ENCODE measurements around the gene NOS1AP. TPM values are rescaled to one million over a fixed set of nuclear protein-coding genes. Genes with fewer than 3 reads are reported as not detected.

Gene NOS1AP
- total RNA-seq, 1 experiment from 2014 or later: 14.7 TPM

GRCh38 chr1:162217706-162218105 lies 148.2 kb downstream of the NOS1AP start:
- Mint-ChIP-seq H3K9me3 (no peaks in the 10 kb centered on the region), H3K36me3 (no peaks in the 10 kb centered on the region), H3K4me1 (peaks cover 94% of the 10 kb centered on the region), H3K27ac (peak overlapping the region; percentile 44), H3K4me3 (no peak overlapping the region), H3K27me3 (ENCODE audit: low read depth) (no peaks in the 10 kb centered on the region)
- ChIA-PET POLR2A (no interaction called here), CTCF (no interaction called here)
- ATAC-seq (no peak), DNase-seq (ENCODE audit: low spot score) (no peak)
- TF ChIP-seq FOXJ3 (CRISPR knock-in tag; IDR thresholded peaks at IDR 0.05; ENCODE audit: borderline replicate concordance) (no peak), OVOL2 (CRISPR knock-in tag; IDR thresholded peaks at IDR 0.05; ENCODE audit: borderline replicate concordance) (no peak), ARID4B (CRISPR knock-in tag; IDR thresholded peaks at IDR 0.05; ENCODE audit: borderline replicate concordance) (no peak), ETV6 (CRISPR knock-in tag; IDR thresholded peaks at IDR 0.05) (no peak)

GRCh38 chr1:162218546-162218945 lies 149.1 kb downstream of the NOS1AP start:
- Mint-ChIP-seq H3K9me3 (no peaks in the 10 kb centered on the region), H3K27me3 (ENCODE audit: low read depth) (no peaks in the 10 kb centered on the region), H3K36me3 (no peaks in the 10 kb centered on the region), H3K4me3 (no peak overlapping the region), H3K4me1 (peaks cover 94% of the 10 kb centered on the region), H3K27ac (no peak overlapping the region)
- ChIA-PET CTCF (interaction anchor here (0.9 to 2.3 kb wide), 4 partner anchors 12 to 162 kb away, joined by 3 to 9 read pairs (median 4); no protein-coding TSS in a partner anchor), POLR2A (no interaction called here)
- DNase-seq (ENCODE audit: low spot score): no peak
- TF ChIP-seq PRRX2 (CRISPR knock-in tag; IDR thresholded peaks at IDR 0.05) (no peak), HMGA2 (CRISPR knock-in tag; IDR thresholded peaks at IDR 0.05) (no peak), OVOL2 (CRISPR knock-in tag; IDR thresholded peaks at IDR 0.05; ENCODE audit: borderline replicate concordance) (no peak), CREM (CRISPR knock-in tag; IDR thresholded peaks at IDR 0.05) (no peak), RELA (CRISPR knock-in tag; IDR thresholded peaks at IDR 0.05; ENCODE audit: borderline replicate concordance) (no peak), ZNF121 (CRISPR knock-in tag; IDR thresholded peaks at IDR 0.05) (no peak), SP1 (CRISPR knock-in tag; conservative IDR thresholded peaks at IDR 0.05) (no peak), FOXP4 (CRISPR knock-in tag; IDR thresholded peaks at IDR 0.05) (no peak), USF2 (CRISPR knock-in tag; IDR thresholded peaks at IDR 0.05) (no peak), AFF4 (CRISPR knock-in tag; IDR thresholded peaks at IDR 0.05; ENCODE audit: borderline replicate concordance) (no peak), PREB (CRISPR knock-in tag; IDR thresholded peaks at IDR 0.05; ENCODE audit: borderline replicate concordance) (no peak), NR1H2 (CRISPR knock-in tag; IDR thresholded peaks at IDR 0.05) (no peak), GTF2I (CRISPR knock-in tag; conservative IDR thresholded peaks at IDR 0.05) (no peak), ELF4 (CRISPR knock-in tag; IDR thresholded peaks at IDR 0.05; ENCODE audit: low read depth) (no peak), ZMAT4 (CRISPR knock-in tag; IDR thresholded peaks at IDR 0.05) (no peak), NFE2L1 (CRISPR knock-in tag; IDR thresholded peaks at IDR 0.05) (no peak), CBFB (CRISPR knock-in tag; IDR thresholded peaks at IDR 0.05; ENCODE audit: low read depth) (no peak), GABPB1 (CRISPR knock-in tag; IDR thresholded peaks at IDR 0.05) (no peak)
- no peak for ATAC-seq

Data from WTC11 (cell line).